Measurements from ENCODE around the gene DYNC1I1. TPM values are rescaled to one million over a fixed set of nuclear protein-coding genes. Genes with fewer than 3 reads are reported as not detected.

DYNC1I1 gene
- polyA plus RNA-seq, 1 donor from 2014 or later: 28.9 TPM

DNA sequence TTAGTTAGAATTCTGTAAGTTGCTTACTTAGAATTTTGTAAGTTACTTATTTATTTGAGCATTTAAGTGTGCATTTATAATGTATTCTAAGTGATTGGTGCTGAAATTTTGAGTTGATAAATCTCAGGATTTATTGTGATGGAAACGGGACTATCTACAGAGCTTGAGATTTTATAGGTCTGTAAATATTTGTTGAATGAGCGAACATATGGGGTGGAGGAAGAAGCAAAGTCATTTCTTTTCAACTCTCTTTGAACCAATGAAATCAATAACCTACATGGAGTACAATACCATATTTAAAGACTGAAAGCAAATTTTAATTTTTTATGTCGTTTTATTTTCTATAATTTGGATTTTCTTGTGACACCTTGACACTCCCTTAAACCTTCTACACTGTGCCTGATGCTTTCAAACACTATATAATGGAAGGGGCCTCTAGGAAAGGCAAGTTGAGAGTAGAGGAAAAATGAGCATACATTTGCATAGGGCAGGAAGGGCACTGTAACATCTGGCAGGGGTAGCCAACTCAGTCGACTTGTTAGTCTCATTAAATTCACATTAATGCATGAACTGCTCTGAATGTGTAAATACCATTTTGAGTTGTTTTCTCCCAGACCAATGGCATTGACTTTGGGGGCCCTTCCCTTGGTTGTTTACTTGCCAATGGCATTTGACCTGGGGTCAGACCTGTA, 204.2 kb downstream of the DYNC1I1 start:
- Histone ChIP-seq H3F3A (ENCODE audit: insufficient read depth, low read length, poor library complexity, severe bottlenecking) (no peaks in the 10 kb centered on the region), H3K27ac (ENCODE audit: low read length) (no peak overlapping the region), H2AFZ (ENCODE audit: low read depth, low read length) (no peak overlapping the region), H3K9me2 (ENCODE audit: insufficient read depth, low read length) (no peaks in the 10 kb centered on the region), H4K20me1 (ENCODE audit: insufficient read depth) (no peaks in the 10 kb centered on the region), H3K9ac (ENCODE audit: low read length) (no peak overlapping the region), H3K36me3 (ENCODE audit: insufficient read depth, low read length) (no peaks in the 10 kb centered on the region), H3K79me2 (replicated peaks; ENCODE audit: insufficient read depth, low read length) (no peaks in the 10 kb centered on the region), H3K4me3 (ENCODE audit: low read length) (no peak overlapping the region), H3K4me2 (ENCODE audit: low read length) (no peak overlapping the region), H3K9me3 (ENCODE audit: low read length) (no peaks in the 10 kb centered on the region), H3K27me3 (ENCODE audit: insufficient read depth, low read depth, low read length) (no peaks in the 10 kb centered on the region)
- TF ChIP-seq REST (IDR thresholded peaks at IDR 0.05; ENCODE audit: borderline replicate concordance) (no peak), SMC3 (conservative IDR thresholded peaks at IDR 0.05; ENCODE audit: poor library complexity) (no peak), TAF1 (IDR thresholded peaks at IDR 0.05; ENCODE audit: low read depth) (no peak), RAD21 (conservative IDR thresholded peaks at IDR 0.05) (no peak), EP300 (conservative IDR thresholded peaks at IDR 0.05; ENCODE audit: poor library complexity, severe bottlenecking) (no peak), MXI1 (conservative IDR thresholded peaks at IDR 0.05; ENCODE audit: poor library complexity, severe bottlenecking) (no peak), POLR2AphosphoS5 (IDR thresholded peaks at IDR 0.05) (no peak), CTCF (IDR thresholded peaks at IDR 0.05; ENCODE audit: poor library complexity, severe bottlenecking) (no peak), EZH2 (IDR thresholded peaks at IDR 0.05; ENCODE audit: borderline replicate concordance, insufficient read depth, low read length, poor library complexity, severe bottlenecking) (no peak)

GRCh38 chr7:95977994-95978393, 205.6 kb downstream of the DYNC1I1 start:
- H3K27me3 ChIP-seq (ENCODE audit: insufficient read depth, low read depth, low read length): no peaks in the 10 kb centered on the region
- no peaks in the 10 kb centered on the region for H4K20me1 ChIP-seq (ENCODE audit: insufficient read depth)
- H3K9me3 ChIP-seq (ENCODE audit: low read length): no peaks in the 10 kb centered on the region
- TF ChIP-seq REST (IDR thresholded peaks at IDR 0.05; ENCODE audit: borderline replicate concordance): no peak
- TF ChIP-seq EZH2 (IDR thresholded peaks at IDR 0.05; ENCODE audit: borderline replicate concordance, insufficient read depth, low read length, poor library complexity, severe bottlenecking): no peak
- no peak for TF ChIP-seq MXI1 (conservative IDR thresholded peaks at IDR 0.05; ENCODE audit: poor library complexity, severe bottlenecking)
- no peak for TF ChIP-seq TAF1 (IDR thresholded peaks at IDR 0.05; ENCODE audit: low read depth)
- TF ChIP-seq EP300 (conservative IDR thresholded peaks at IDR 0.05; ENCODE audit: poor library complexity, severe bottlenecking): no peak
- no peak for TF ChIP-seq POLR2AphosphoS5 (IDR thresholded peaks at IDR 0.05)
- no peaks in the 10 kb centered on the region for H3F3A ChIP-seq (ENCODE audit: insufficient read depth, low read length, poor library complexity, severe bottlenecking)
- H3K27ac ChIP-seq (ENCODE audit: low read length): no peak overlapping the region
- H3K36me3 ChIP-seq (ENCODE audit: insufficient read depth, low read length): no peaks in the 10 kb centered on the region
- H2AFZ ChIP-seq (ENCODE audit: low read depth, low read length): no peak overlapping the region
- no peaks in the 10 kb centered on the region for H3K9me2 ChIP-seq (ENCODE audit: insufficient read depth, low read length)
- no peak overlapping the region for H3K4me2 ChIP-seq (ENCODE audit: low read length)
- no peak overlapping the region for H3K4me3 ChIP-seq (ENCODE audit: low read length)
- H3K9ac ChIP-seq (ENCODE audit: low read length): no peak overlapping the region
- no peaks in the 10 kb centered on the region for H3K79me2 ChIP-seq (replicated peaks; ENCODE audit: insufficient read depth, low read length)

Measured in neural cell (in vitro differentiated cells).